ENCODE data around the gene LHX4.

The LHX4 gene

DNA sequence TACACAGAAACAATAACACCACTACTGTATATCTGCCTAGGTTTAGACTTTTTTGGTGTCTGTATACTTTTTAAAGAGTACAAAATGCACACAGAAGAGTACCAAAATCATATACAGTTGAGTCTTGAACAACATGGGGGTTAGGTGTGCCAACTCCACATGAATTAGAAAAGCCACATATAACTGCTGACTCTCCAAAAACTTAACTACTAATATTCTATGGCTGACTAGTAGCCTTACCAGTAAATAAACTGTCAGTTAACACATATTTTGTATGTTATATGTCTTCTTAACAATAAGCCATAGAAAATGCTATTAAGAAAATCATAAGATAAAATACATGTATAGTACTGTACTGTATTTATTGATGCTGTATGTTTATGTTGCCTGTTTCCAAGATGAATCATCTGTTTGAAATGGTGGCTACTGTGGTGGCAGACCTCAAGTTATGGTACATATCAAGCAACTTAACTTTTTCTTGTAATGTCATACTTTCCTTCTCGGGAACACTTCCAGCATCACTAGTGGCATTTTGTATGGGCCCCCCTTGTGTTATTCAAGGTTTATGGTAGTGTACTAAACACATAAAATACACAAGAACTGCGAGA is 71.2 kb downstream of the LHX4 start:
- DNase-seq (ENCODE audit: low read depth in 1 of 2, low spot score in 1 of 2): no peak
- TF ChIP-seq JUND (IDR thresholded peaks at IDR 0.05; ENCODE audit: low read depth): no peak
- in situ Hi-C loops (cut with HindIII; ENCODE audit: low pct_unique_long_range_greater_than_20kb, low sequenced_read_pairs): no loop called here

DNA sequence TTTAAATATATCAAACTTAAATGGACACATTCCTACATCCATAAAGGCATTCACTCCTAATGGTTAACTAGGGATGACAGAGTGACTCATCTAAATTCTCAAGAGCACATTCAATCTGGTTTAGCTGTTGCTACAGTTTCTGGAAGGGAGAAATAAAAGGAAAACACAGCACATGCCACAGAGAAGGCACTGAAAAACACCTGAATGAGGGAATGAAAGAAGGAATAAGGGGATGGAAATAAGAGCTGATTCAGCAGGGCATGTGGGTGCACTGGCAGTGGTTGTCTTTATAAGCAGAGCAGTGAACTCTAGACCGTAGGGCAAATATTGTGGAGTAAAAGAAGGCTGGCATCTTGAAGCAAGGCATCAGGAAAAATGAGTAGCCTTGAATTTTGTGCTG is 79.3 kb downstream of the LHX4 start:
- in situ Hi-C loops (cut with HindIII; ENCODE audit: low pct_unique_long_range_greater_than_20kb, low sequenced_read_pairs): no loop called here
- no peak for DNase-seq (ENCODE audit: low read depth in 1 of 2, low spot score in 1 of 2)
- no peak for TF ChIP-seq JUND (IDR thresholded peaks at IDR 0.05; ENCODE audit: low read depth)

DNA sequence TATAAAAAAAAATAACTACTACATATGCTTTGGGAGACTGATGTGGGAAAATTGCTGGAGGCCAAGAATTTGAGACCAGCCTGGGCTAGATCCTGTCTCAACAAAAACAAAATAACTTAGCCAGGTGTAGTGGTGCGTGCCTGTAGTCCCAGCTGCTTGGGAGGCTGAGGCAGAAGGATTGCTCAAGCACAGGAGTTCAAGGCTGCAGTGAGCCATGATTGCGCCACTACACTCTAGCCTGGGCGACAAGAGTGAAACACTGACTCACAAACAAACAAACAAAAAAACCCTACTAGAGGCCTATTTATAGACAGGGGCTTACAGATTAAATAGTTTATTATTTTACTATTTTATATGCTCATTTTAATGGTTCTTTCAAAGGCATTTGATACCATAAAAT is 80.0 kb downstream of the LHX4 start:
- no peak for DNase-seq (ENCODE audit: low read depth in 1 of 2, low spot score in 1 of 2)
- TF ChIP-seq JUND (IDR thresholded peaks at IDR 0.05; ENCODE audit: low read depth): no peak
- in situ Hi-C loops (cut with HindIII; ENCODE audit: low pct_unique_long_range_greater_than_20kb, low sequenced_read_pairs): no loop called here

DNA sequence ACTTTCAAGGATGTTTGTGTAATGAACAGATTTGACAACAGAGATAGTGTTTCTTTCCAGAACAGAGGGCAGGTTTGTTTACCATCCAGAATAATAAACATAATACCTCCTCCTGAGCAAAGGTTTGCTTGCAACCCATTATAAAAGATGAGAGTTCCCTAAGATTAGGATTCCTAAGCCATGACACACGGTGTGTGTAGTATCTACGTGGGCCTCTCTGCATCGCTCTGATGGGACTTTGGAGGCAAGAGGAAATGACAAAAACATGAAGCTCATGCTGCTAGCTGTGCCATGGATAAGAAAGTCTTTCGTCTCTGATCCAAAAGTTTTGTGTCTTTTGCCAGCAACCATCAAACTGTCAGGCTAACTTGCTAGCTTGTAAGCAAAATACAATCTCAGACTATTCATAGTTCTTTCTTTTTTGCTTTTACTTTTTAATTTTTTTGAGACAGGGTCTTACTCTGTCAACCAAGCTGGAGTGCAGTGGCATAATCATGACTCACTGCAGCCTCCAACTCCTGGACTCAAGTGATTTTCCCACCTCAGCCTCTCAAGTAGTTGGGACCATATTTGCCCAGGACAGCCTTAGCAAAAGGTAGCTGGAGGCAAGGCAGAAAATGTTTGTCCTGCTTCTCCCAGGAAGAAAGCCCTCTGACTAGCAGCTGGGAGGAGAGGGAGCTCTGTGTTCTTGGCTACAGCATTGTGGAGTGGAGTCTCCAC is 81.1 kb downstream of the LHX4 start:
- in situ Hi-C loops (cut with HindIII; ENCODE audit: low pct_unique_long_range_greater_than_20kb, low sequenced_read_pairs): no loop called here
- no peak for TF ChIP-seq JUND (IDR thresholded peaks at IDR 0.05; ENCODE audit: low read depth)

DNA sequence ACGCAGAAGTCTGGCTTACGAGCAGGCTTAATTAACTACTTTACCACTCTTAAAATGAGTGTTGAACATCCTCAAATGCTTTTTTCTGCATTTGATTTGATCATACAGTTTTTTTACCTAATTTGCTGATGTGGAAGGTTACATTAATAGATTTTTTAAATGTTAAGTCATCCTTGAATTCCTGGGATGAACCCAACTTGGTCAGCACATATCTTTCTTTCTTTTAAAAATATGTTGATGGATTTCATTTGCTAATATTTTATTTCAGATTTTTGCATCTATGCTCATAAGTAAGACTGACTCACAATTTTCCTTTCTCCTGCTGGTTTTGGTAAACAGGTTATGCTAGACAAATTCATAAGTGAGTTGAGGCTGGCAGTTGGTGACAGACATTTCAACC is 82.9 kb downstream of the LHX4 start:
- no peak for TF ChIP-seq JUND (IDR thresholded peaks at IDR 0.05; ENCODE audit: low read depth)
- in situ Hi-C loops (cut with HindIII; ENCODE audit: low pct_unique_long_range_greater_than_20kb, low sequenced_read_pairs): no loop called here
- DNase-seq (ENCODE audit: low read depth in 1 of 2, low spot score in 1 of 2): no peak

More for the DNA sequence above, 81.1 kb downstream of the LHX4 start:
- peak in 1 of 2 experiments; percentile 12 for DNase-seq (ENCODE audit: low read depth in 1 of 2, low spot score in 1 of 2)

DNA sequence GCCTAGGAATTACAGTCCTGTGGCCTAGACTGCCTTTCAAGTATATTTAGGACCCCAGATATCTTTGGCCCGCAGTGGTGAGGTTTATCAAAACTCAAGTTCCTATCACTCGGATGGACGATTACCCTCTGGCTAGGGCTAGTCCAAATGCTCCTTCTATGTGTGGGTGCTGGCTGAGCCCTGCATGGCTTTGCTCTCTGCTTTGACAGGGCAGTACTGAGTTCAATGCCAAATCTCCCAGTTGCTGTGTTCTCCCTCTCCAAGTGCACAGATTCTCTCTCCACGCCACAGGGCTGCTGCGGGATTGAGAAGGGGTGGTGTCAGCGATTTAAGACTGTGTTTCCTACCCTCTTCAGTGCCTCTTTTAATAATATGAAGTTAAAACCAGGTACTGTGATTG is 97.0 kb downstream of the LHX4 start:
- no peak for TF ChIP-seq JUND (IDR thresholded peaks at IDR 0.05; ENCODE audit: low read depth)
- in situ Hi-C loops (cut with HindIII; ENCODE audit: low pct_unique_long_range_greater_than_20kb, low sequenced_read_pairs): no loop called here
- DNase-seq (ENCODE audit: low read depth in 1 of 2, low spot score in 1 of 2): no peak
